ENCODE data around the gene CTBP1.
A peak's percentile ranks its signal among the peaks of the same experiment; 100 is the strongest.

CTBP1 gene

DNA sequence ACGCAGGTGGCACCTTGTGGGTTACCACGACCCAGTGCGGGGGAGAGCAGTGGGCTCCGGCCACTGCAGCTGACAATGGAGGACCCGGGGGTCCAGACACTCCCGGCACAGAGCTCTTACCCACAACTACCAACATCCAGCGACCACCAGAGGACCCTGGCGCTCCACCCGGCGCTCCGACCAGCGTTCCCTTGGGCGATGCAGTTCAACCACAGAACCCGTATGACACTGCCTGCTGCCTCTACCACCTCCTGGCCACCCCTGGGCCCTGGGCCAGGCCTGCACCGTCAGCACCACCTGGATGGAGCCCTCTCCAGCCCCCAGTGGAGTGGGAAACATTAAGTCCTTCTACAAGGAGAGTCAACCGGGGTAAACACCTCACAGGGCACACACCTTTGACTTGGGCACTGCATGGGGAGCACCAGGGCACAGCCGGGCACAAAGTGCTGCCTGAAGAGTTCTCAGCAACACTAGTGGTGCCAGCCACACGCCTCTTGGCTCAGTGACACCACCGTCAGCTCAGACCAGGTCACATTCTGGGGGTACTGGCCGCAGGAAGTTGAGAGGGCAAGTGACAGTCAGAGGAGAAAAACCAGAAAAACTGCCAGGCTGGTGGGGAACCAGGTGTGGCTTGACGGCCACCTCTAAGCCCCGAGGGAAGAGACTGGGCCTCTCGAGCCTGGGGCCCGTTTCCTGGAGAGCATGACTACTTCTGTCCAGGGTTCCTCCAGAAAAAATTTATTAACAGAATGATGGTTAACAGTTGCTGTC is 2.6 kb downstream of the CTBP1 start:
- H3K36me3 ChIP-seq (ENCODE audit: insufficient read depth, low read length): peaks cover 10% of the 10 kb centered on the region
- H3K79me2 ChIP-seq (ENCODE audit: insufficient read depth, low read length): peaks cover 25% of the 10 kb centered on the region; the same call in 1 of the 2 replicates
- H4K20me1 ChIP-seq (ENCODE audit: insufficient read depth, low read length): no peaks in the 10 kb centered on the region
- H3F3A ChIP-seq (ENCODE audit: insufficient read depth, low read length): no peaks in the 10 kb centered on the region
- H3K27me3 ChIP-seq (ENCODE audit: insufficient read depth, low read length): no peaks in the 10 kb centered on the region
- peak overlapping the region; percentile 79 for H3K4me2 ChIP-seq (ENCODE audit: low read length)
- no peaks in the 10 kb centered on the region for H3K9me2 ChIP-seq (ENCODE audit: low read depth, low read length)
- no peak overlapping the region for H3K27ac ChIP-seq (ENCODE audit: low read depth, low read length, poor library complexity, severe bottlenecking)
- H3K9me3 ChIP-seq (ENCODE audit: low read length): no peaks in the 10 kb centered on the region
- H2AFZ ChIP-seq (ENCODE audit: low read length): no peak overlapping the region
- TF ChIP-seq, protein P1, sequence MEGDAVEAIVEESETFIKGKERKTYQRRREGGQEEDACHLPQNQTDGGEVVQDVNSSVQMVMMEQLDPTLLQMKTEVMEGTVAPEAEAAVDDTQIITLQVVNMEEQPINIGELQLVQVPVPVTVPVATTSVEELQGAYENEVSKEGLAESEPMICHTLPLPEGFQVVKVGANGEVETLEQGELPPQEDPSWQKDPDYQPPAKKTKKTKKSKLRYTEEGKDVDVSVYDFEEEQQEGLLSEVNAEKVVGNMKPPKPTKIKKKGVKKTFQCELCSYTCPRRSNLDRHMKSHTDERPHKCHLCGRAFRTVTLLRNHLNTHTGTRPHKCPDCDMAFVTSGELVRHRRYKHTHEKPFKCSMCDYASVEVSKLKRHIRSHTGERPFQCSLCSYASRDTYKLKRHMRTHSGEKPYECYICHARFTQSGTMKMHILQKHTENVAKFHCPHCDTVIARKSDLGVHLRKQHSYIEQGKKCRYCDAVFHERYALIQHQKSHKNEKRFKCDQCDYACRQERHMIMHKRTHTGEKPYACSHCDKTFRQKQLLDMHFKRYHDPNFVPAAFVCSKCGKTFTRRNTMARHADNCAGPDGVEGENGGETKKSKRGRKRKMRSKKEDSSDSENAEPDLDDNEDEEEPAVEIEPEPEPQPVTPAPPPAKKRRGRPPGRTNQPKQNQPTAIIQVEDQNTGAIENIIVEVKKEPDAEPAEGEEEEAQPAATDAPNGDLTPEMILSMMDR (IDR thresholded peaks at IDR 0.05; ENCODE audit: low read length): no peak
- no peak for TF ChIP-seq EZH2 (IDR thresholded peaks at IDR 0.05; ENCODE audit: borderline replicate concordance, low read length)
- peaks cover 26% of the 10 kb centered on the region for H3K4me1 ChIP-seq (ENCODE audit: insufficient read depth, low read length, severe bottlenecking)
- no peak overlapping the region; the same call in 1 of the 2 replicates for H3K9ac ChIP-seq (ENCODE audit: low read length)
- H3K4me3 ChIP-seq (ENCODE audit: low read depth, low read length, poor library complexity, severe bottlenecking): peak overlapping the region; percentile 71

- H3K36me3 ChIP-seq (ENCODE audit: insufficient read depth, low read length): peaks cover 2% of the 10 kb centered on the region; the same call in 1 of the 2 replicates
- no peak overlapping the region for H2AFZ ChIP-seq (ENCODE audit: low read length)
- no peak overlapping the region for H3K4me3 ChIP-seq (ENCODE audit: low read depth, low read length, poor library complexity, severe bottlenecking)
- peaks cover 26% of the 10 kb centered on the region for H3K4me1 ChIP-seq (ENCODE audit: insufficient read depth, low read length, severe bottlenecking)
- H3K9me2 ChIP-seq (ENCODE audit: low read depth, low read length): no peaks in the 10 kb centered on the region
- no peaks in the 10 kb centered on the region for H4K20me1 ChIP-seq (ENCODE audit: insufficient read depth, low read length)
- H3K27me3 ChIP-seq (ENCODE audit: insufficient read depth, low read length): no peaks in the 10 kb centered on the region
- H3K4me2 ChIP-seq (ENCODE audit: low read length): no peak overlapping the region
- TF ChIP-seq, protein P1 (IDR thresholded peaks at IDR 0.05; ENCODE audit: low read length): no peak
- TF ChIP-seq EZH2 (IDR thresholded peaks at IDR 0.05; ENCODE audit: borderline replicate concordance, low read length): no peak
- H3F3A ChIP-seq (ENCODE audit: insufficient read depth, low read length): no peaks in the 10 kb centered on the region
- no peak overlapping the region for H3K9ac ChIP-seq (ENCODE audit: low read length)
- no peak overlapping the region for H3K27ac ChIP-seq (ENCODE audit: low read depth, low read length, poor library complexity, severe bottlenecking)
- peaks cover 25% of the 10 kb centered on the region; the same call in 1 of the 2 replicates for H3K79me2 ChIP-seq (ENCODE audit: insufficient read depth, low read length)
- no peaks in the 10 kb centered on the region for H3K9me3 ChIP-seq (ENCODE audit: low read length)
These were observed 3.4 kb downstream of the CTBP1 start for GRCh38 chr4:1245481-1246051.

DNA sequence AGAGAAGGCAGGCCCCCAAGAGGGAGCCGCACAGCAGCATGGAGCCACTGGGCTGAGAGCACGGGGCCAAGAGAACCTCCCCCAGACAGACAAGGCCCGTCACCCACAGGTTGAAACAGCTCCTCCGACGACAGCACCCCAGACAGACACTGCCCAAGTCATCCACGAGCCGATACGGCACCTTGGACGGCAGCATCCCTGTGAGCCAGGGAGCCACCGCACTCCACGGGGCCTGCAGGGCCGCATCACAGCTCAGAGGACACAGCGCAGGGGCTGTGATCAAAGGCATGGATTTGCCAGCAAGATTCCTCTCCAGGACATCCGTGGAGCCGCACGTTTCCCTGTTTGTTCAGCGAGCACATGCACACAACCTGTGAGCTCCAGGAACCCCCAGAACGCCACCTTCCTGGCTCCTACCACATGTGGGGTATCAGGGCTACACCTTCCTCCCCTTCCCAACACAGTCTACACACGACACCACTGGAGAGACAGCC is 3.9 kb downstream of the CTBP1 start:
- H3K4me1 ChIP-seq (ENCODE audit: insufficient read depth, low read length, severe bottlenecking): peaks cover 23% of the 10 kb centered on the region
- no peak overlapping the region for H3K4me2 ChIP-seq (ENCODE audit: low read length)
- H4K20me1 ChIP-seq (ENCODE audit: insufficient read depth, low read length): no peaks in the 10 kb centered on the region
- H2AFZ ChIP-seq (ENCODE audit: low read length): no peak overlapping the region
- H3F3A ChIP-seq (ENCODE audit: insufficient read depth, low read length): no peaks in the 10 kb centered on the region
- H3K4me3 ChIP-seq (ENCODE audit: low read depth, low read length, poor library complexity, severe bottlenecking): no peak overlapping the region
- no peak overlapping the region for H3K9ac ChIP-seq (ENCODE audit: low read length)
- no peaks in the 10 kb centered on the region for H3K27me3 ChIP-seq (ENCODE audit: insufficient read depth, low read length)
- no peaks in the 10 kb centered on the region for H3K9me3 ChIP-seq (ENCODE audit: low read length)
- no peaks in the 10 kb centered on the region for H3K9me2 ChIP-seq (ENCODE audit: low read depth, low read length)
- peaks cover 25% of the 10 kb centered on the region; the same call in 1 of the 2 replicates for H3K79me2 ChIP-seq (ENCODE audit: insufficient read depth, low read length)
- H3K36me3 ChIP-seq (ENCODE audit: insufficient read depth, low read length): no peaks in the 10 kb centered on the region
- no peak overlapping the region for H3K27ac ChIP-seq (ENCODE audit: low read depth, low read length, poor library complexity, severe bottlenecking)
- TF ChIP-seq, protein P1 (IDR thresholded peaks at IDR 0.05; ENCODE audit: low read length): no peak
- no peak for TF ChIP-seq EZH2 (IDR thresholded peaks at IDR 0.05; ENCODE audit: borderline replicate concordance, low read length)

Measured in OCI-LY1 (cell line).